ENCODE data around the gene TRIM68.

Gene TRIM68

GRCh38 chr11:4607781-4608666, at the start of gene TRIM68:
Gene TRIM68, minus strand, starts transcription at chr11:4608231. Its CDS starts 2,727 bp downstream, at chr11:4605504.
- Histone ChIP-seq H3K27me3 (ENCODE audit: control insufficient read depth, insufficient read depth, low read length) (no peaks in the 10 kb centered on the region), H3K4me1 (ENCODE audit: control insufficient read depth, insufficient read depth, low read length) (no peaks in the 10 kb centered on the region), H3K27ac (ENCODE audit: low read length) (no peak within 1 kb of the TSS), H3K4me3 (ENCODE audit: low read length) (peak within 1 kb of the TSS; percentile 74), H3K9me3 (ENCODE audit: control insufficient read depth, insufficient read depth, low read length) (no peaks in the 10 kb centered on the region), H3K36me3 (ENCODE audit: control insufficient read depth, insufficient read depth, low read length) (no peaks in the 10 kb centered on the region)
- WGBS (ENCODE audit: insufficient coverage, insufficient read length), result no CpG with 5 or more reads among the region's 43 CpGs
- DNase-seq (ENCODE audit: low read depth, low spot score), result peak; percentile 76

GRCh38 chr11:4654635-4655369, 46.8 kb upstream of the TRIM68 start:
- no peak overlapping the region for H3K27ac ChIP-seq (ENCODE audit: low read length)
- no peak overlapping the region for H3K4me3 ChIP-seq (ENCODE audit: low read length)
- no peaks in the 10 kb centered on the region for H3K27me3 ChIP-seq (ENCODE audit: control insufficient read depth, insufficient read depth, low read length)
- no peaks in the 10 kb centered on the region for H3K9me3 ChIP-seq (ENCODE audit: control insufficient read depth, insufficient read depth, low read length)
- H3K36me3 ChIP-seq (ENCODE audit: control insufficient read depth, insufficient read depth, low read length), result no peaks in the 10 kb centered on the region
- no CpG with 5 or more reads among the region's 2 CpGs for WGBS (ENCODE audit: insufficient coverage, insufficient read length)
- H3K4me1 ChIP-seq (ENCODE audit: control insufficient read depth, insufficient read depth, low read length), result no peaks in the 10 kb centered on the region
- no peak for DNase-seq (ENCODE audit: low read depth, low spot score)

GRCh38 chr11:4647766-4648165, 39.7 kb upstream of the TRIM68 start:
- no peak overlapping the region for H3K4me3 ChIP-seq (ENCODE audit: low read length)
- H3K4me1 ChIP-seq (ENCODE audit: control insufficient read depth, insufficient read depth, low read length), result no peaks in the 10 kb centered on the region
- H3K27me3 ChIP-seq (ENCODE audit: control insufficient read depth, insufficient read depth, low read length), result no peaks in the 10 kb centered on the region
- H3K36me3 ChIP-seq (ENCODE audit: control insufficient read depth, insufficient read depth, low read length), result no peaks in the 10 kb centered on the region
- no peaks in the 10 kb centered on the region for H3K9me3 ChIP-seq (ENCODE audit: control insufficient read depth, insufficient read depth, low read length)
- DNase-seq (ENCODE audit: low read depth, low spot score), result no peak
- no CpG with 5 or more reads among the region's 4 CpGs for WGBS (ENCODE audit: insufficient coverage, insufficient read length)
- no peak overlapping the region for H3K27ac ChIP-seq (ENCODE audit: low read length)

- no peaks in the 10 kb centered on the region for H3K9me3 ChIP-seq (ENCODE audit: control insufficient read depth, insufficient read depth, low read length)
- H3K27ac ChIP-seq (ENCODE audit: low read length), result no peak overlapping the region
- H3K36me3 ChIP-seq (ENCODE audit: control insufficient read depth, insufficient read depth, low read length), result no peaks in the 10 kb centered on the region
- no peak overlapping the region for H3K4me3 ChIP-seq (ENCODE audit: low read length)
- WGBS (ENCODE audit: insufficient coverage, insufficient read length), result no CpG with 5 or more reads among the region's 2 CpGs
- DNase-seq (ENCODE audit: low read depth, low spot score), result no peak
- H3K27me3 ChIP-seq (ENCODE audit: control insufficient read depth, insufficient read depth, low read length), result no peaks in the 10 kb centered on the region
- no peaks in the 10 kb centered on the region for H3K4me1 ChIP-seq (ENCODE audit: control insufficient read depth, insufficient read depth, low read length)
These were observed 37.9 kb upstream of the TRIM68 start for GRCh38 chr11:4645974-4646373.

- Histone ChIP-seq H3K9me3 (ENCODE audit: control insufficient read depth, insufficient read depth, low read length) (no peaks in the 10 kb centered on the region), H3K27me3 (ENCODE audit: control insufficient read depth, insufficient read depth, low read length) (no peaks in the 10 kb centered on the region), H3K4me3 (ENCODE audit: low read length) (no peak overlapping the region), H3K36me3 (ENCODE audit: control insufficient read depth, insufficient read depth, low read length) (no peaks in the 10 kb centered on the region), H3K27ac (ENCODE audit: low read length) (no peak overlapping the region), H3K4me1 (ENCODE audit: control insufficient read depth, insufficient read depth, low read length) (no peaks in the 10 kb centered on the region)
- WGBS (ENCODE audit: insufficient coverage, insufficient read length), result no CpG with 5 or more reads among the region's 4 CpGs
- no peak for DNase-seq (ENCODE audit: low read depth, low spot score)
These were observed 36.2 kb upstream of the TRIM68 start for GRCh38 chr11:4644233-4644632.

- no CpG with 5 or more reads among the region's 3 CpGs for WGBS (ENCODE audit: insufficient coverage, insufficient read length)
- Histone ChIP-seq H3K27ac (ENCODE audit: low read length) (no peak within 1 kb of the TSS), H3K36me3 (ENCODE audit: control insufficient read depth, insufficient read depth, low read length) (no peaks in the 10 kb centered on the region), H3K9me3 (ENCODE audit: control insufficient read depth, insufficient read depth, low read length) (no peaks in the 10 kb centered on the region), H3K4me3 (ENCODE audit: low read length) (no peak within 1 kb of the TSS), H3K4me1 (ENCODE audit: control insufficient read depth, insufficient read depth, low read length) (no peaks in the 10 kb centered on the region), H3K27me3 (ENCODE audit: control insufficient read depth, insufficient read depth, low read length) (no peaks in the 10 kb centered on the region)
- no peak for DNase-seq (ENCODE audit: low read depth, low spot score)
These were observed 35.7 kb upstream of the TRIM68 start, which contains the start of gene OR51E1 for GRCh38 chr11:4643682-4644081. Gene OR51E1, plus strand, starts transcription at chr11:4643982. Its CDS starts 8,545 bp downstream, at chr11:4652527.

- H3K4me1 ChIP-seq (ENCODE audit: control insufficient read depth, insufficient read depth, low read length), result no peaks in the 10 kb centered on the region
- no peak for DNase-seq (ENCODE audit: low read depth, low spot score)
- no peak overlapping the region for H3K4me3 ChIP-seq (ENCODE audit: low read length)
- no peaks in the 10 kb centered on the region for H3K9me3 ChIP-seq (ENCODE audit: control insufficient read depth, insufficient read depth, low read length)
- H3K27ac ChIP-seq (ENCODE audit: low read length), result no peak overlapping the region
- no CpG with 5 or more reads among the region's 5 CpGs for WGBS (ENCODE audit: insufficient coverage, insufficient read length)
- no peaks in the 10 kb centered on the region for H3K27me3 ChIP-seq (ENCODE audit: control insufficient read depth, insufficient read depth, low read length)
- no peaks in the 10 kb centered on the region for H3K36me3 ChIP-seq (ENCODE audit: control insufficient read depth, insufficient read depth, low read length)
These were observed 35.0 kb upstream of the TRIM68 start for GRCh38 chr11:4643076-4643475.

- H3K9me3 ChIP-seq (ENCODE audit: control insufficient read depth, insufficient read depth, low read length), result no peaks in the 10 kb centered on the region
- no peaks in the 10 kb centered on the region for H3K27me3 ChIP-seq (ENCODE audit: control insufficient read depth, insufficient read depth, low read length)
- H3K27ac ChIP-seq (ENCODE audit: low read length), result no peak overlapping the region
- no peak overlapping the region for H3K4me3 ChIP-seq (ENCODE audit: low read length)
- DNase-seq (ENCODE audit: low read depth, low spot score), result no peak
- H3K36me3 ChIP-seq (ENCODE audit: control insufficient read depth, insufficient read depth, low read length), result no peaks in the 10 kb centered on the region
- WGBS (ENCODE audit: insufficient coverage, insufficient read length), result no CpG with 5 or more reads among the region's 7 CpGs
- H3K4me1 ChIP-seq (ENCODE audit: control insufficient read depth, insufficient read depth, low read length), result no peaks in the 10 kb centered on the region
These were observed 34.0 kb upstream of the TRIM68 start for GRCh38 chr11:4642043-4642442.

- Histone ChIP-seq H3K4me3 (ENCODE audit: low read length) (no peak overlapping the region), H3K9me3 (ENCODE audit: control insufficient read depth, insufficient read depth, low read length) (no peaks in the 10 kb centered on the region), H3K27me3 (ENCODE audit: control insufficient read depth, insufficient read depth, low read length) (no peaks in the 10 kb centered on the region), H3K27ac (ENCODE audit: low read length) (no peak overlapping the region), H3K36me3 (ENCODE audit: control insufficient read depth, insufficient read depth, low read length) (no peaks in the 10 kb centered on the region), H3K4me1 (ENCODE audit: control insufficient read depth, insufficient read depth, low read length) (no peaks in the 10 kb centered on the region)
- 100% methylated on average over 3 of the region's 7 CpGs for WGBS (ENCODE audit: insufficient coverage, insufficient read length)
- DNase-seq (ENCODE audit: low read depth, low spot score), result no peak
These were observed 33.5 kb upstream of the TRIM68 start for GRCh38 chr11:4641501-4641900.

GRCh38 chr11:4639931-4640330, 31.9 kb upstream of the TRIM68 start:
- H3K27me3 ChIP-seq (ENCODE audit: control insufficient read depth, insufficient read depth, low read length), result no peaks in the 10 kb centered on the region
- no peak for DNase-seq (ENCODE audit: low read depth, low spot score)
- no peaks in the 10 kb centered on the region for H3K36me3 ChIP-seq (ENCODE audit: control insufficient read depth, insufficient read depth, low read length)
- no peaks in the 10 kb centered on the region for H3K4me1 ChIP-seq (ENCODE audit: control insufficient read depth, insufficient read depth, low read length)
- WGBS (ENCODE audit: insufficient coverage, insufficient read length), result no CpG with 5 or more reads among the region's 6 CpGs
- H3K9me3 ChIP-seq (ENCODE audit: control insufficient read depth, insufficient read depth, low read length), result no peaks in the 10 kb centered on the region
- H3K27ac ChIP-seq (ENCODE audit: low read length), result no peak overlapping the region
- H3K4me3 ChIP-seq (ENCODE audit: low read length), result no peak overlapping the region

All from iPS DF 6.9 (cell line).